Dermis blood vessel endothelial cell (primary cell): ENCODE measurements around the gene ERRFI1. TPM values are rescaled to one million over a fixed set of nuclear protein-coding genes. Genes with fewer than 3 reads are reported as not detected.

Source experiments
- DNase-seq: peaks from one replicate; pipeline ENCODE4 v3.0.0; 2010
- total RNA-seq: library from RNA; depleted of rRNA; stranded (reverse); fragments of >200 nt; gene quantifications from 2 replicates; pipeline ENCODE4 v1.2.3, GENCODE V29; 2014

ERRFI1 gene
- total RNA-seq, 1 donor from 2014 or later = 50.5 TPM

DNA sequence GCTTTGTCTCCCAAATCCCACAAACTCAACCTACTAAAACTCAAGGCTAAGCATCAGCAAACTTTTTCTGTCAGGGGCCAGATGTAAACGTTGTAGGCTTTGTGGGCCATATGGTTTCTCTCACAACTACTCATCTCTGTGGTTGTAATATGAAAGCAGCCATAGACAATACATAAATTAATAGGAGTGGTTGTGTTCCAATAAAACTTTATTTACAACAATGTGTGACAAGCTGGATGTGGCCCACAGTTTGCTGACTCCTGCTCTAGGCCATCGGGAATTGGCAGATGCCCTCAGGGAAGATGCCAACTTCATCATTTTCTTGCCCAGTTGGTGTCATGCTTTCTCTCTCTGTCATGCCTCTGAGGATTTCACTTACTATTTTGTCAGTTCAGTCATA is 17.5 kb upstream of the ERRFI1 start:
- no peak for DNase-seq

DNA sequence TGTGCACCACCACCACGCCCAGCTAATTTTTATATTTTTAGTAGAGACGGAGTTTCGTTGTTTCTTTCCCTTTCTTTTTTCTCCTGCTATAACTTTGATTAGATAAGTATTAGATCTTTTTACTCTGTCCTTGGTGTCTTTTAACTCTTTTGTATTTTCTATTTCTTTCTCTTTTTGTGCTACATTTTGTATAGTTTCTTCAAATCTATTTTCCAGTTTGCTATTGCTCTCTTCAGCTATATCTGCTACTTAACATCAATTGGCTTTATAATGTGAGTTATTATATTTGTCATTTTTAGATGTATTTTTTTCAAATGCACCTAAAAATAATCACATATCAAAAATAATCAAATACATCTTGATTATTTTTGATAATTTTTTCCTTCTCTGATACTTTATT is 16.0 kb upstream of the ERRFI1 start:
- no peak for DNase-seq

DNA sequence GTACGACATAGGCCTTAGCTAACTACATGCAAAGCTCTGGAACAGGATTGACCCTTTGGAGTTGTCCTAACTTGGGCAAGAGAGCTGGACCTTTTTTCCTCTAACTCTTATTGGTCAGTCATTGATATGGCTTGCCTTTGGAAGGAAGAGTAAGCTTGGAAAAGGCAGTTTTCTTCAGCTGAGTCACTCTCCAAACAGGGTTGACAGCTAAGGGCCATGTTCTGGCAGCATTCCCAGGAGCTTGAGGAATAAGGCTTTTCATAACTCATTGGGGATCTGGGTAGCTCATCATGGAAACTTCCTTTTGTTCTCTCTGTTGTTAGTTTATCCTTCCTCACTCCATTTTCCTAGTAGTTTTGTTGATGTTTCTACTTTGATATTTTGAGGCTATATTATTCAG is 14.5 kb upstream of the ERRFI1 start:
- peak; percentile 98 for DNase-seq

DNA sequence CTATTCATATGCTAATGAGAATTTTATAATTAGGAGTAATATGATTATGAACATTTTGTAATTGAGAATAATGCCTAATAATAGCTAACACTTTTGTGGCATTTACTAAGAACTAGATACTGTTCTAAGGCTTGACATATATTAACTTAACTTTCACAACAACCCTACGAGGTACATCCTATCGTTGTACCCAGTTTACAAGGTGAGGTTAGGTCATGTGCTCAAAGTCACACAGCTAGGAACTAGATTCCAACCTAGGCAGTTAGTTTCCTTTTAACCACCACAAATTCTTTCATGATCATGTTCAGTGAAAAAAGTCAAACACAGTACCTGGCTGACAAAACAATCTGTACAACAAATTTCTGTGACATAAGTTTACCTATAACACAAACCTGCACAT is 13.0 kb upstream of the ERRFI1 start:
- DNase-seq = no peak

DNA sequence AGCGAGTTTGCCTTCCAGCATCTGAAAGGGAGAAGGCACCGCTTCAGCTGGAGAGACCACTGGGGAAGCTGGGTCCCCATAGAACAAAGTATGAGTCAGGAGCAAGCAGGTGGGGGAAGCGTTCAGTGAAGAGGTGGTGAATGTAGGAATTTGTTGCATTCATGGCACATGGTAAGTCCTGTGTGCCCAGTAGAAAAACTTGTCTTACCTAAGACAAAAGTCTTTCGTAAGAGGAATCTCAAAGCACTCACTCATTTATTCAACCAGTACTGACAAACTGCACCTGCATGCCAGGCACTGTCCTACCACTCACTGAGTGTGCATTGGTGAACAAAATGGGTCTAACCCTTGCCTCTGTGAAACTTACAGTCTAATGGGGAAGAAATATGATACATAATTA is 9.2 kb upstream of the ERRFI1 start:
- no peak for DNase-seq

DNA sequence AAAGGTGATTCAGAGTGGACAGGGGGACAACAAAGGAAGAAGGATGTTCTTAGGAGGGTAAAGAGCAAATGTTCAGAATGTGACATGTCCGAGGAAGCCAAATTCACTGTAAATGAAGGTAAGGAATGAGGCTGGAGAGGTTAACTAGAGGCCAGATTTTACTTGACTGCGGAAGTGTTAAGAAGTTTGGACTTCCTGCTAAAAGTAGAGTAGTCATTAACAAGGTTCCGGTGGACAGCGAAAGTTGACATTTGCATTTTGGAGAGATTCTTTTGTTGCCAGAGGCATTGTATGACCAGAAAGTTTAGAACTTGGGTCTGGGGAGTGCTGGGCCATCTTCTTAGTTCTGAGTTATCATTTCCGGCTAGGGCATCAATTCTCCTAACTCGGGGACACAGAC is 7.2 kb upstream of the ERRFI1 start:
- peak; percentile 50 for DNase-seq

DNA sequence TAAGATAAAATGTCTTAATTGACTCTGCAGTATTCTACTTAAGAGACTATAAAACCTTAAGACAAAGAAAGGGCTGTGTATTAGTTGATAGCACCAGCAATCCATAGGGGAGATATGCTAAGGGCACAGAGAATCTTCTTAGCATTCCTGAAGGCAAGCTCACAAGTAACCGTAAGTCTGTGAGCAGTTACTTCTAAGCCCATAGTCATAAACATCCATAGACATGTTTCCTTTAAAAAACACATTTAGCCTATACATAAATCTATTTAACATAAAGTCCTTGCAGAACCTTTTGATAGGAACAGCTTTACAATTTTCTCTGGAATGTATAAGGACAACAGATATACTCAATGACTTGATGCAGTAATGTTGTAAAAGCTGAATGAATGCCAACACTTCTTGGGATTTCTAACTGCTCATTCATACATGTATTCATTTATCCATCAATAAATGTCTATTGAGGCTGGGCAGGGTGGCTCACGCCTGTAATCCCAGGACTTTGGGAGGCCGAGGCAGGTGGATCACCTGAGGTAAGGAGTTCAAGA is 6.3 kb upstream of the ERRFI1 start:
- DNase-seq = no peak

DNA sequence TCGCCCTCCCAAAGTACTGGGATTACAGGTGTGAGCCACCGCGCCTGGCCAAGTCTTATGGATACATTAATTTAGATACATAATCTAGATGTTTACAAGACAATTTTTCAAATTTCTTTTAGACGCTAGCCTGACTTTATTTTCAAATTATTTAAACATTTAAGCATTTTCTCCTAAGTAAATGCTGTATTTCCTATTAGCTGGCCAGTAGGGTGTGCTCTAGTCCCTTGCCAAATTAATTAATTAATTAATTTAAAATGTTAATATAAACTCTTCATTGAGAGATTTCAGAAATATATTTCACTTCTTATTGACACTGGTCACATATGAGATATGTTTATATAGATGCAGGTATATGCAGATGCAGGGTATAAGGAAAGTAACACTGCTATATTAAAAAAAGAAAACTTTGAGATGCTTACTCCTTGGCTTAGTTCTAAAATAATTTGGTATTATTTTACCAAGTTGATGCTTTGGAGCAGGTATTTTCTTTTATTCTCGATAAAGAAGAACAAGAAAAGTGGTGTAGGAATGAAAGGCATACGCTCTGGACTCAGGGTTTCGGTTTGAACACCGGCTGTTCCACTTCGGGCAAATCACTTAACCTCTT is 5.2 kb upstream of the ERRFI1 start:
- peak; percentile 71 for DNase-seq

DNA sequence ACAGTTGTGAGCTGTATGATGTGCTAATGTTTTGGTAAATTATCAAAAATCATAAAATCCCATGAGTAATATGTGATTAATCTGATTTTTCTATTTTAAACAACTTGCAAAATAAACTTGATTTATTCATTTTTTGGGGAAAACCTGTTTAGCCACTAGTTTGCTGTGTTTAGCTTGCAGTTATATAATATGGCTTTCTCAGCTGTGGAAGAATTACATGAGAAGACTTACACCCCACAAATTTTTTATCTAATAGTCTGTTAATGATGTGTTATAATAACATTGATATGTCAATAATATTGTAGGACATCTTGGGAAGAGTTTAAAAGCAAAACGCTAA is 2.4 kb upstream of the ERRFI1 start:
- DNase-seq = no peak

DNA sequence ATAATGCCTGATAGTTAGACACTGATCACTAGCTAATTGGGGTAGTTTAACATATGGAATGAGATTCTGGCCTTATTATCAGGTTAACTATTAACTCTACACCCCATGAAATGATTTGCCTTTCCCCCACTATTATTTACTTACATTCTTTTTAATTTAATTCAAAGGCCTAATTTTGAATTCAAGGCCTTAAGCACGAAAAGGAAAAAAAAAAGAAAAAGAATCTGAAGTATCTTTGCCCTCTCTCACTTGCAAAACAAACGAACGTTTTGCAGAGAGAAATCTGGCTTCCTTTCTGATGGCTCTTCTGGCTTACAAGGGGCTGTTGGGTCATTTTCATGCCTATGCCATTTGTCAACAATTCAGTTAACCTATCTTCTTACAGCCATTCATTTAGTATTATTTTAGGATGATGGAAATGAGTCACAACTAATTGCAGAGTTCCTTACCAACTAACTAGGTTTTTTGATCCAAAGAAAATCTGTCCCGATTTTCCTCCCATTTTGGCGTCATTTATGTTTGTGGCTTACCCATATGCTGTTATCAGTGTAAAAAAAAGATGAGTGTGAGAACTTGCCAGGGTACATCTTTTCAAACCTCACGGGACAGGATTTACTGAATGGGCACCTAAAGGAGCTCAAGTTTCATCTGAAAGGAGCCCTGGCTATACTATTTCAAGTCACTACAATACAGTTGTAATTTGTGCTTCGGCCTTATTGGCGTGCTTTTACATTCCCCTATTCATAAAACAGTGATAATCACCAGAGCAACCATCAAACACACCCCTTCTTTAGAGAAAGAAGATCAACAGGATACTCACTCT is 1.9 kb upstream of the ERRFI1 start:
- peak; percentile 49 for DNase-seq

DNA sequence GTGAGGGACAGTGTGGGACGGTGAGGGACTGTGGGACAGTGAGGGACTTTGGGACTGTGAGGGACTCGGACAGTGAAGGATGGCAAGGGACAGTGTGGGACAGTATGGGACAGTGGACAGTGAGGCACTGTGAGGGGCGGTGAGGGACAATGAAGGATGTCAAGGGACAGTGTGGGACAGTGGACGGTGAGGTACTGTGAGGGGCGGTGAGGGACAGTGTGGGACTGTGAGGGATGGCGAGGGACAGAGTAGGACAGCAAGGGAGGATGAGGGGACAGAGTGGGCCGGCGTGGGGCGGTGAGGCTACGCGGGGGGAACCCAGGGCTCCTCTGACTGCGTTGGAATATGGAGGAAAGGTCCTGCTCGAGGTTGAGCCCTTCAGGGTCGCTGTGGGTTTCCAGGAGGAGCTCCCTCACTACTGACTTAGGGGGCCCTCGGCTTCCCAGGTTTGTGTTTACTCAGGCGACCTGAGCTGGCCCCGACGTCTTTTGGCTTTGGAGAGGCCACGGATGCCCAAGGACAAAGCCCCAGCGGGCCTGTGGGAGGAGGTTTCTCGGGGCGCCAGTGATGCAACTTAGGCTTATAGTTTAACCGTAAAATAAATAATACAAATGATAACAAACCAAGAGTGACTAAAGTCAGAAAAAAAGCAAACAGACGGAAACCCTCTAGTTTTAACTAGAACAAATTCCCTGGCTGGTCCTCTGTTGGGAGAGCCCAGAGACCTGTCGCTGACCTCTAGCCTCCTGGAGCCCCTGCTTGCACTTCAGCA is 1.1 kb upstream of the ERRFI1 start:
- DNase-seq = no peak

DNA sequence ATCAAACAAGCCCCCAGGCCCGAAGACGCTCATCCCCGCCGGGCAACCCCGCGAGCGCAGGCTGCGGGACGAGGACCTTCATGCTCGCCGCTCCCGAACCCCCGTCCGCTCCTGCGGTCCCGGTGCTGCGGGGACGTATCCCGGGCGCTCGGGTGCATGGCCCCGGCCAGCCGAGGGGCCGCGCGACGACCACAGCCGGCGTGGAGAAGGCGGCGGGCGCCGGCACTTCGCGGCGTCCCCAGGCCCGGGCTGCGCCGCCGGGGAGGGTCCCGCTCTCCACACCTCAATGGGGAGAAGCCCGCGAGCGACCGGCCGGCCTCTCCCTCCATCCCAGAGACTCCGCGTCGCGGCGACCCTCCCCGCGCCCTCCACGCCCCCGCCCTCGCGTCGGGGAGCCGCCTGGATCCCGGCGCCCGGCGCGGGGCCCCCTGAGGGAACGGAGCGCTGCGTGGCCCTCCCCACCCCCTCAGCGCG is 401 bp downstream of the ERRFI1 start:
- DNase-seq = peak; percentile 34

DNA sequence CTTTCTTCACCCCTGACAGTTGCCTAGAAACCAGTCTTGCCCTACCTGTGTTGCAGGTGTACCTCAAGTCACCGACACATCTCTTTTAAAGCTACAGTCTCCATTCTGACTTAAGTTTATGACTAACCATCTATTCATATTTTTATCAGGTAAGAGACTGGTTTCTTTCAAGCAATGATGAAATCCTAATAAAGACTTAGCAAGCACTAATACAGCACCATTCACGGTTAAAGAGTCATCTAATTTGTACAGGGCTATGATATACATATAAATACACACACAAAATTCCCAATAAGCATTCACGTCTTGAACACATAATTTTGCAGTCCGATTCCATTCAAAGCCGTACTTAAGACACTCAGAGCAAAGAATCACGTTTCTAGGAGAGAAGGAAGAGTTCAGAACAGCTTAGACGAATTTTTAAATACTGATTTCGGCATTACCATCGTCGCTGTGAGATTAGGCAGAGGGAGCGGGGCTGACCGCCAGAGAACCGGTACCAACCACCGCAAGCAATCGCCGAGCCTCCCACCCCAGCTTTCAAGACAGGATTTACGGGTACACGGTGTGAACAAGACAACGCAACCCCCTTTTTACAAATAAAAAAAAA is 943 bp downstream of the ERRFI1 start:
- DNase-seq = peak; percentile 29

DNA sequence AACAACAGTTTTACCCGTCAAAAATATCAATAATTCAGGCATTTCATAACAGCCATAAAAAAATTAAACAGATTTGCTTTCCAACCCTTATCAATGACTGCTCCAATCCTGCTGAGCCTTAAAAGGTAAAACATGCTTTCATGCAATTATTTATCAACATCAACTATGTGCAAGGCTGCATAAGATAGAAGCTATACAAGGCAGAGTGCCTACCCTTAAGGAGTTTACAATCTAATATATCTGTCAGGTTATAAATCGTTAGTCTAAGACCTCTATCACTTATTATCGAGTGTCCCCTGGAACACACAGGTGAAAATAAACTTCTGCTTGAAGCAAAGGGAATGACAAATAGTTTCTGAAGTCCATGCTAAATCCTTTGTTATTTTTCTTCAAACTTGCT is 1.8 kb downstream of the ERRFI1 start:
- no peak for DNase-seq

DNA sequence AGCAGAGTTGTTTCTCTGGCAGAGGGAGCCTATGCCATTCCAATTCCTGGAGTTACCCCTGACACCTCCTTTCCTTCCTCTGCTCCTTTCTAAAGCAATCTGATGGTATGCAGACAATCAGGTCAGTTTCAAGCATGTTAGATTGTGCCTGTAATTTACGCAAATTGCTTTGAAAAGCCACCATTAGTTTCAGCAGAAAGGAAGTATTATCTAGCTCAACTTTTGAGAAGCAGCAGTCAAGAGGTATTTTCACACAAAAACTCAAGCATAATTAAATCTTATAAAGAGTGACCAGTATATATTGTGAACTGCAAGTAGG is 2.2 kb downstream of the ERRFI1 start:
- DNase-seq = no peak

DNA sequence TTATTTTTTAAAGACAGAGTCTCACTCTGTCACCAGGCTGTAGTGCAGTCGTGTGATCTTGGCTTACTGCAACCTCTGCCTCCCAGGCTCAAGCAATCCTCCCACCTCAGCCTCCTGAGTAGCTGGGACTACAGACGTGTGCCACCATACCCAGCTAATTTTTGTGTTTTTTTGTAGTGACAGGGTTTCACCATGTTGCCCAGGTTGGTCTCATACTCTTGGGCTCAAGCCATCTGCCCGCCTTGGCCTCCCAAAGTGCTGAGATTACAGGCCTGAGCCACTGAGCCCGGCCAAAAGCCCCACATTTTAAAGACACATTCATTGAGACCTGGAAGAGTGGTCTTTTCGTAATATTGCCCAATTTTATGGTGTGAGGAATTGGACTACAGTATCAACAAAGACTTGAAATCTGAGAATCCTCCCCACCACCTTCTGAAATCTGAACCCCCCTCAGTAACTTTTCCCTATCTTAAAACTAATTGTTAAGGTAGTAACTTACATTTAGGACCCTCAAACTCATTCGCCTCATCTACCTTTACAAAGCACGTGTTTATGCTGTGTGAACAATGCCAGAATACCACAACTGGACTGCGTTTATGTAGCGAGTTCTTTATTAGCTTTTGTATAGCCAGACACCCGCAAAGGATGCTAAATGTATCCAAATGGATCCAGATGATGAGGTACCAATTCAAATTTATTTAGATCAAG is 2.7 kb downstream of the ERRFI1 start:
- DNase-seq = no peak

DNA sequence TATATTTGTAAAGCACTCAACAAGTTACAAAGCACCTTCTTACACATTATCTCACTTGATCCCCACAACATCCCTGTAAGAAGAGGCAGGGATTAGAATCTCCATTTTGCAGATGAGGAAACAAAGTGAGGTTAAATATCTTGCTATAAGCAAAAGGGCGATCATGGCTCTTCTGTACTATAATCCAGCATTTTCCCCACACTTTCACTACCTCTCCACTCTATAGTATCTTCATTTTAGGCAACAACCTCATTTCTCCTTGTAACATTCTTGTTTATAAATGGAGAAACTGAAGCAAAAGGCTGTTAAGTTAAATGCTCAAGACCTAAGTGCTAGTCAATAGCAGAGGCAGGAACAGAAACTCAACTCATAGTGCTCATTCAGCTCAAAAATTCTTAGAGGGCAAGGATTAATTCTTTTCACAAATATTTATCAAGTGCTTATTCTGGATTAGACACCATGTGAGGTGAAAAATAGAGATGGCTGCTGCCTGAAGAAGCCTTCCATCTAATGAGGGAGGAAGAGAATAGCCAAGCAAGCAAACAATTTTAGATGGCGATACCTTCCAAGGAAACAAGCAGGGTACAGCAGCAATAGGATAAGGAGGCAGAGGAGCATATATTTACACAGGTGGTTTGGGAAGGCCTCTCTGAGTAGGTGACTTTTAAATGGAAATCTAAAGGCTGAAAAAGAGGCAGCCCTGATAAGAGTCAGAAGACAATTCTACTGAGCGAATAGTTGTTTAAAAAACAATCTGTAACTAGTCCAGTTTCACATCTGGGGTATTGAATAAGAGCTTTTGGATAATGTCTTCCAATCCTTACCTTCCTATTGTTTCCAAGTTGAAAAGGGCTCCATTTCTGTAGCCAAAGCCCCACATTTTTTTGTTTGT is 3.5 kb downstream of the ERRFI1 start:
- DNase-seq = no peak

DNA sequence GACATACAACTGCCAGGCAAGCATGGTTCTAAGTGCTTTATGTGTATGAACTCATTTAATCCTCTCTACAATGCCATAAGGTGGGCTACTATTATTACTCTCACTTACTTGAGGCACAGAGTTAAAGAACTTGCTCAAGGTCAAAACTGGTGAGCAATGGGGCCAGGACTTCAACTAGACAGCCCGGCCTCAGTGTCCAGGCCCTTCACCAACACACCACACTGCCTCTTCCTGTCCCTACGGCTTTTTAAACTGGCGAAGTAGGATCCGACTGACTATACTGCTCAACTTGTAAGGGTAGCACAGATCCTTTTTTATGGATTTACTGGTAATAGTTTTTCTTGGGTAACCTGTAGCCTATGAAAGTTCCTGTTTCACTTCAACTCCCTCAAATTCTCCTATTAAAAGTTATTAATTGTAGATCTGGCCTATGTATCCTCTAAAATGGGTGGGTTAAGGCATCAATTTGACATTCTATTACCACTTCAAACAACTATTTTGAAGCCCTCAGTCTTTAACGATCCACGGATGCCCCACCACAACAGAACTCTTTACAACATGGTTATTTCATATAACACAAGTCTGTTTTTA is 4.3 kb downstream of the ERRFI1 start:
- DNase-seq = no peak

DNA sequence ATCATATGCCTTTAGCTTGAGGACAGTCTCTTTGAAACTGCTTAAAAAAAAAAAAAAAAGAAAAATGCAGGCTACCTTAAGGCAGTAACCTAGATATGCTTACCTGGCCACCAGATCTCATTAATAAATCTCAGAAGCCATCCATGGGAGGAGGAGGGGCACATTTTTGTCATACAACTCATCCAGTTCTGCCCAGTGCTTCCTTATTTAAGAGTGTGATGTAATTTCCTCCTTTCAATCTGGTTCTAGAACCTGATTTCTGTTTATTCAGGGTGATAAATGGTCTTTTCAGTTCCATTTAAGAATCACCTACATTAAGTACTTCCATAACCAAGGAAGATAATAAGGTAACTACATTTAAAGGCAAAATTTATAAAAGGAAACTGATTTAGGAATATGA is 6.1 kb downstream of the ERRFI1 start:
- DNase-seq = peak; percentile 81

DNA sequence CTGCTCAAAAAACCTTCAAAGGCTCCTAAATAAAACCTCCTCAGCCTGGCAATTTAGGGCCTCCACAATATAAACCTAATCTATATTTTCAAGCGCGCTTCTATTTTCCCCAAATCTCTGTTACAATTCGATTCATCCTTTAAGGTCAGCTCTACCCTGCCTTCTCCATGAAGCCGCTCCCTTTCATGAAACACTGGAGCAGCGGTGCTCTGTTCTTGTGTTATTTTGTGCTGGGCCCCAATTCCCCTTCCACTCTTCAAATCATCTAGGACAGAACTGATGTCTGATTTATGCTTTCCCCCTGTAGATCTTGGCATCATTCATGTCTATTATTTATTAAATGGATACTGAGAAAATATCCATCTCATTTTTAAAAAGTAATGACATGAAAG is 6.9 kb downstream of the ERRFI1 start:
- no peak for DNase-seq
